Gastroesophageal sphincter (tissue), 3 donors: ENCODE data around the gene MARK2.

Source experiments
- POLR2A ChIP-seq, 2 donors: fragments of 450-650 bp; IDR thresholded peaks; one replicate each; pipeline ENCODE4 v1.6.1; 2017; ENCODE audit warnings: antibody characterized with exemption in 2 of 2, mild to moderate bottlenecking in 2 of 2, moderate library complexity in 1 of 2
- POLR2AphosphoS5 ChIP-seq: sonication (generic); formaldehyde crosslinking; IDR thresholded peaks from one replicate; pipeline ENCODE4 v1.6.1; 2017; ENCODE audit warnings: antibody characterized with exemption
- TF ChIP-seq, protein P1 (sequence below), 4 experiments: fragments of 200-600 bp in 2 of 4; fragments of 450-650 bp in 2 of 4; sonication (generic) in 1 of 4; IDR thresholded peaks; one replicate each; pipeline ENCODE4 v1.5.1; 2017 to 2019; ENCODE audit warnings: antibody characterized with exemption in 4 of 4, mild to moderate bottlenecking in 2 of 4, moderate library complexity in 2 of 4

GRCh38 chr11:63795066-63795465 lies 43.8 kb upstream of the MARK2 start:
- TF ChIP-seq, protein P1, sequence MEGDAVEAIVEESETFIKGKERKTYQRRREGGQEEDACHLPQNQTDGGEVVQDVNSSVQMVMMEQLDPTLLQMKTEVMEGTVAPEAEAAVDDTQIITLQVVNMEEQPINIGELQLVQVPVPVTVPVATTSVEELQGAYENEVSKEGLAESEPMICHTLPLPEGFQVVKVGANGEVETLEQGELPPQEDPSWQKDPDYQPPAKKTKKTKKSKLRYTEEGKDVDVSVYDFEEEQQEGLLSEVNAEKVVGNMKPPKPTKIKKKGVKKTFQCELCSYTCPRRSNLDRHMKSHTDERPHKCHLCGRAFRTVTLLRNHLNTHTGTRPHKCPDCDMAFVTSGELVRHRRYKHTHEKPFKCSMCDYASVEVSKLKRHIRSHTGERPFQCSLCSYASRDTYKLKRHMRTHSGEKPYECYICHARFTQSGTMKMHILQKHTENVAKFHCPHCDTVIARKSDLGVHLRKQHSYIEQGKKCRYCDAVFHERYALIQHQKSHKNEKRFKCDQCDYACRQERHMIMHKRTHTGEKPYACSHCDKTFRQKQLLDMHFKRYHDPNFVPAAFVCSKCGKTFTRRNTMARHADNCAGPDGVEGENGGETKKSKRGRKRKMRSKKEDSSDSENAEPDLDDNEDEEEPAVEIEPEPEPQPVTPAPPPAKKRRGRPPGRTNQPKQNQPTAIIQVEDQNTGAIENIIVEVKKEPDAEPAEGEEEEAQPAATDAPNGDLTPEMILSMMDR (IDR thresholded peaks at IDR 0.05): no peak
- no peak for TF ChIP-seq POLR2A (IDR thresholded peaks at IDR 0.05)
- TF ChIP-seq POLR2AphosphoS5: no peak
